Eye (tissue), 1 donor: ENCODE results near the gene GTF2I.
"Not testable (repeated sequence)": the region's sequence is repeated elsewhere in the genome, so short reads cannot be mapped to it uniquely, and the experiment has no call there.

ENCODE experiments used
- DNase-seq: peaks from one replicate; pipeline ENCODE4 v3.0.0-alpha.2; 2015

The GTF2I gene

DNA sequence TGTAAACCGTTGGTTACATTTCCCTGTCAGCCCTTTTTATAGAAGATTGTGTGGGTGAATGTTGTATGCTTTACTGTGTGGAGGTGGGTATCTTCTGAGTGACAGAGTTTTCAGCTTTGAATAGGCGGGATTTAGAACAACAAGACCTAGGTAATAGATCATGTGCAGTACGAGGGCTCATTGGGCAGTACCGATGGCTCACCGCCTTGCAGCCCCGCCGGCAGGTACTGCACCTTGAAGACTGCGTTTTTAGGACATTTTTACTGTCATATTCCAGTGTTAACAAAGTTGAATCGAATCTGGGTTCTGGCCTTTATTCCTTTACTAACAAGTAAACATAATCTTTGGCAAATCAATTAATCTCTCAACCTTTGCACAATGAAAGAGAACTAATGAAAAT lies 60.4 kb downstream of the GTF2I start:
- no peak for DNase-seq

DNA sequence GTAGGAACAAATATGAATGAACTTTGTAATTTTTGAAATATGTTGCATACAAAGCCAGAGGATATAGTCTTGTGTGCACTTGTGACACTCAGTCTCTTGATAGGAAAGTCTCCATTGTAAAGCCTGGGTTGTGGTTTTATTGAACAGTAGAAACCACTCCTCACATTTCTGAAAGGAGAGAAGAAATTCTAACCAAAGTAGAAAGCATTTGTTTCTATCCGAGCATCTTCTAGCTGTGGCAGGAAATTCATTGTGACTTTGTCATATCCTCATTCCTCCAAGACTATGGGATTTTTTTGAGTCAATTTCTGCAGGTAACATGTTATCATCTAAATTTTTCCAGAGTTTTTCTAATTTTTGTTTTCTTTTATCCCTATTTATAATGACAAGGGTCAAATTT lies 60.8 kb downstream of the GTF2I start:
- DNase-seq, result no peak

DNA sequence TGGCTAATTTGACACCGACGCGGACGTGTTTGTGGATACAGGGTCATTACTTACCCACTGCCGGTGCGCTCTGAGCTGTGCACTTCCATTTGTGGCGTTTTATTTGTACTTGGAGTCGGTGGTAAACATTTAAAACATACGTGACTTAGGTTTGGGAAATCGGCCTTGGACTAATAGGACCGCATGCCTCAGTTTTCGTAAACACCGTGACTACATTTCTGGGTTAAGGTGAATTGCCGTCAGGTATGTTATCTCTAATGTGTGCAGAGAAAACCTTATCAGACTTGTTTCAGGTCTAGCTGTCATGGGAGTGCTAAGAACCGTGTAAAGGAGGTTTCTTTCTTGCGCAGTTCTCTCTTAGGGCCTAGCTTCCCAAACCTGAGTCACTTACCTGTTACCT lies 64.6 kb downstream of the GTF2I start:
- DNase-seq, result no peak

DNA sequence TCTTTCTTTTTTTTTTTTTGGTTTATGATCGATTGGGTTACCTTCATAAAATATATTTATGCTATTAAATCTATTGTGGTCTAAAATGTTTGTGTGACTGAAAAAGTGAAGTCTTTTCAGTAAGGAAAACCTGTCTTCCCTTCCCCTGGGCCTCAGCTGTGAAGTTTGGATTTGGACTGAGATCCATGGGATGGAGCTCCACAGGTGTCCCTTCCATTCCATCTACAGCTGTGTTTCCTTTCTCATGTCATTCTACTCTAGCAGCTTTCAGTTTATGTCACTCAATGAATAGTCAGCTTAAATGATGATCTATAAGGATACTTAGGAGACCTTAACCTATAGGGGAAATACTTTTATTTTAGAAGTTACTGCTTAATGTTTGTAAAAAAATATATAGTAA lies 68.3 kb downstream of the GTF2I start:
- DNase-seq, result no peak

DNA sequence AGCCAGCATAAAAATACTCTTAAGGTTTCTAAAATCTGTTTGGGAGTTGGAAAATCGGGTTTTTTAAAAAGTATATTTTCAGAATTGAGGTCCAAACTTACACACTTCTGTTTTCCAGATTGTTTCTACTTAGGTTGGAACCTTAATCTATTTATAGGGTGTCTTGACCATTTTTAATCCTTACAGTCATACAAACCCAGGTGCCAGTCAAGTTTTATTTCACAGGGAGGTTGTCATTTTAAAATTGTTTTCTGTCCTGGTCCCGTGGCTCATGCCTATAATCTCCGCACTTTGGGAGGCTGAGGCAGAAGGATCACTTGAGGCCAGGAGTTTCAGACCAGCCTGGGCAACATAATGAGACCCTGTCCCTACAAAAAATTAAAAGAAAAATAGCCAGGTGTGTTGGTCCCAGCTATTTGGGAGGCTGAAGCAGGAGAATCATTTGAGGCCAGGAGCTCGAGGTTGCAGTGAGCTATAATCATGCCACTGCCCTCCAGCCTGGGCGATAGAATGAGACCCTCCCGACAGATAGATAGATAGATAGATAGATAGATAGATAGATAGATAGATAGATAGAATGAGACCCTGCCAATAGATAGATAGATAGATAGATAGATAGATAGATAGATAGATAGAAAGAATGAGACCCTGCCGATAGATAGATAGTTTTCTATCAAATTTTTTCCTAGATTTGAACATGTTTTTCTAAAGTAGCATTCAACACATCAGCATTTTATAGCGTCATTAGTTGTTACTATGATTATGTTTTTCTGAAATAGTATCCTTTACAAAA lies 69.0 kb downstream of the GTF2I start:
- DNase-seq, result no peak

DNA sequence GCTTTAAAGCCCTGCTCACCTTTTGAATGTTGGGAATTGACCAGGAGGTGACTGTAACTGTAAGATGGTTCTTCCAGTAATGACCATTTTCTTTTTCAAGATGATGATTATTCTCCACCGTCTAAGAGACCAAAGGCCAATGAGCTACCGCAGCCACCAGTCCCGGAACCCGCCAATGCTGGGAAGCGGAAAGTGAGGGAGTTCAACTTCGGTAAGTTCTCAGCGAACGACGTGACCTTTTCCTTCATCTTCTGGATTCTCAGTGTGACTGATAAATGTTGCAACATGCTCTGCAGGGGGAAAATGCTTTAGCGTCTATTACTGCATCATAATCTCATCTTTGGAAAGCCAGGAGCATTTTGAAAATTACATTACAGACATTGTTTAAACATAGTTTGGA lies 71.2 kb downstream of the GTF2I start:
- not testable (repeated sequence) for DNase-seq

DNA sequence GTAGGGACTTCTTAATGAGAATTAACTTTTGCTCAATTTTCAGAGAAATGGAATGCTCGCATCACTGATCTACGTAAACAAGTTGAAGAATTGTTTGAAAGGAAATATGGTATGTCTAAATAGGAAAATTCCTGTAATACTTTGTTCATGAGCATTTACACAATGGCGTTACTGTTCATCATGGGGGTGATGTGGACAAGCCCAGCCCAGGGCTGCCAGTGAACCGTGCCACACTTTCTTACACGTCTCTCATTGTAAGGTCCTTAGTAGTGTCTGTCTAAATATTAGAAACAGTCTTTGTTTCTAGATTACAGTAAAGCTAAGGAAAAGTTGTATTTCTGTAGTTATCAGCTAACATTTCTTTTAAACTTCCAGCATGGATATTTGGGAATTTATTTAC lies 72.7 kb downstream of the GTF2I start:
- not testable (repeated sequence) for DNase-seq

DNA sequence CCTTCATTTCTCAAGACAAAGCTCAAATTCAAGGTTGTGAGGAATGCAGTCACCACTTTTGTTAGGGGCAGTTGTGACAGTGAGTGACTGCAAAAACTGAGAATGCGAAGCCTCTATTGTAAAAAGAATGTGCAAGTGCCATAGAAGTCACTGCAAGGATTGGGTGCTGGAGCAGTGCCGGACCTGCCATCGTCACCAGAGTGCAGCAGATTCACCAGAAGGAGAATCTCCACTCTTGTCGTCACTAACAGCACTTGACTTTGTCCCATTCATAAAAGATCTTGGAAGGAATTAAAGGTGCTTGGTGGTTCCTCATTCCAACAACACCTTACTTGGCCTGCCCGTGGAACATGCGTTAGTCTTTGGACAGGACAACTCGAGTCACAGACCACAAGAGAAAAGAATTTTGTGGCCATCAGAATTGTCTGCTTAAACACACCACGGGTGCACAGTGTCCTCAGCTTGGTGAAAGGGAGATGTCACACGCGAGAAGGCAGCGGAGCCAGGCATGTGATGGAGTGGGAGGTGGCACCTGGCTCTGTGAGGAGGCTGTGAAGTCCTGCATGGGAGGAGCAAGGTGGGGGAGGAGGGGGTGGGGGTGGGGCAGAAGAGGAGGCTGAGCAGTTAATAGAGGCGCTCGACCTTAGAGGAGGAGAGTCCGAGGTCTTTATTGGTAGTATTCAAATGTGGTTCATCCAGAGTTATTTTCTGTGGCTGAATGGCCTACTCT lies 82.6 kb downstream of the GTF2I start:
- DNase-seq, result not testable (repeated sequence)

DNA sequence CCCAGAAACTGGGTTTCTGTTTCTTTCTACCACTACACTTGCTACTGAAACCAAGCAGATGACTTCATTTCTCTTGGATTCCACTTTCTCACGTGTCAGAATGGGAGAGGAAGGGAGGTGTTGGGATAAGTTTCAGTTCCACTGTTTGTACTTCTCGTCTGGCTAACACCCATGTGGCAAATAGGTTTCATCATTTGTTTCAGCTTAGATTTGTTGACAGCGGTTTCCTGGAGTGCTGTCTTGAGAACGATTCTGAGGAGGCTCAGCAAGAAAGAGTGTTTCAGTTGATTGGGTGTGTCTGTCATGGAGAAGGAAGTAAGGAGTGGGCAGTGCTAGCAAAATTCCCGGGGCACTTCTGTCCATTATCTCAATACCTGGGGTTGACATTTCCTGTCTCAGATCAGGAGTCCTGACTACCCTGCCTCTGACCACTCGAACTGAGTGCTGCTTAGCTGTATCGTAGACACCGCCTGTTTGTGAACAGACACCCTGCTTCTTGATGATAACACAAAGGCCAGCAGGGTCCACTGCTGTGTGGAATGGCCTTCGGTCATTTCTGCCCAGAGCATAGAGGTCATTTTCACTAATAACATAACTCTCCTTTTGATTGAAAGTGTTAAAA lies 86.5 kb downstream of the GTF2I start:
- not testable (repeated sequence) for DNase-seq

DNA sequence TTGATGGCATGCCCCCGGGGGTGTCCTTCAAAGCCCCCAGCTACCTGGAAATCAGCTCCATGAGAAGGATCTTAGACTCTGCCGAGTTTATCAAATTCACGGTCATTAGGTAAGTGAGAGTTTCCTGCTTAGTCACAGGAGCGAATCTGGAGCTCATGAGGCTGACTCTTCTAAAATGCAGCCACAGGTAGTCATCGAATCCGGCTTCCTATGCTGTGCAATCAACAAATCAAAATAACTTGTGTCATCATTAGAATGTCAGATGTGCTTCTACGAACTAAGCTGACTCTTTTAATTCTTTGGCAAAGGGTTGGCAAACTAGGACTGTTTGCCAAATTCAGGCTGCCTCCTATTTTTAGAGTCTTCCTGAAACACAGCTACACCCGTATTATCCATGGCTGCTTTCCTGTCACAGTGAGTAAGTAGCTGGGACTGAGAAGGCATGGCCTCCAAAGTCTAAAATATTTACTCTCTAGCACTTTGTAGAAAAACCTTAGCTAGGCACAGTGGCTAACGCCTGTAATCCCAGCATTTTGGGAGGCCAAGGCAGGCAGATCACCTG lies 96.5 kb downstream of the GTF2I start:
- not testable (repeated sequence) for DNase-seq

DNA sequence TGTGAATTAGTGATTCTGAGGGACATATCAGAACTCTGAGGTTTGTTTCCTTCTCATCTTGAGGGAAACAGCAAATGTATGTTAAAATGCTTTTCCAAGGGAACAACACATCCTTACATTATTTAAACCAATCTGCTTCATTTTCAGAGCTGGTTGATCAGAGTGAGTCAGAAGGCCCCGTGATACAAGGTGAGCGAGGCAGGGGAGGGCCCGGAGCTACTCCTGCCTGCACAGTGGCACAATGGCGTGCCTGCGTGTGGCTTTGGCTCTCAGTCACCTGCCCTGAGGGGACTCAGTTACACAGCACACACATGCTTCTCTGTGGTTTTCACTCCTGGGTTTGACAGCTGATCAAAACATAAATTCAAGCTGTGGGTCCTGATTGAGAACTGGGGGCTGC lies 99.2 kb downstream of the GTF2I start:
- not testable (repeated sequence) for DNase-seq

DNA sequence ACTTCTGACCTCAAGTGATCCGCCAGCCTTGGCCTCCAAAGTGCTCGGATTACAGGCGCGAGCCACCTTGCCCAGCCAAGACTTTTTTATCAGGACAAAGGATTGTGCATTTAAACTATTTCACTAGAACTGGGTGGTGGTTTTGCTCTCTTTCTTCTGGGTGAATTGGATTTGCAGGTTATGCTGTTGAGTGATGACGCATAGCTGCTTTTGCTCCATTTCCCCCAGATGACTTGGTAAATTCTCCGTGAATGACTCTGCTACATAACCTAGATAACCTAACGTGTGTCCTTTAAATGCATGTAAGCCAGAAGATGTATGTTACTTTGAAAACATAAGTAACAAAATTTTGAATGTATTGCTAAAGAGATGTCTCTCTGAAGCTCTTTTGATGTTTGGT lies 100.8 kb downstream of the GTF2I start:
- DNase-seq, result not testable (repeated sequence)

DNA sequence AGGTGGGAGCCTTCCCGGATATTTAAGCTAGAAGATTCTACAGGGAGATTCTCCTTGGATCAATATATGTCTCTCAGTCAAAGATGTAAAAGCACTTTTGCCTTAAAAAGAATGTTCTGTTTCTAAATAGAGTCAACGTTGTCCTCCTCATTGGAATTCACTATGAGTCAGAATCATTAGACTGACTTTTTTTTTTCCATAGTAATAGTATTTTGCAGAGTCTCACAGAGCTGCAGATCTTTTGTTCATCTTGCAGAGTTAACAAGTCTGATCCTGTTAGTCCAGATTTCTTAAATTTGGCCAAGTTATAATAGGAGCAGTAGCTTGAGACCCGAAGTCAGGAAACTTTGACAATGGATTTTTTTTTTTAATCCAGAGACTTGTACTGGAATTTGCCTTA lies 101.5 kb downstream of the GTF2I start:
- DNase-seq, result not testable (repeated sequence)

DNA sequence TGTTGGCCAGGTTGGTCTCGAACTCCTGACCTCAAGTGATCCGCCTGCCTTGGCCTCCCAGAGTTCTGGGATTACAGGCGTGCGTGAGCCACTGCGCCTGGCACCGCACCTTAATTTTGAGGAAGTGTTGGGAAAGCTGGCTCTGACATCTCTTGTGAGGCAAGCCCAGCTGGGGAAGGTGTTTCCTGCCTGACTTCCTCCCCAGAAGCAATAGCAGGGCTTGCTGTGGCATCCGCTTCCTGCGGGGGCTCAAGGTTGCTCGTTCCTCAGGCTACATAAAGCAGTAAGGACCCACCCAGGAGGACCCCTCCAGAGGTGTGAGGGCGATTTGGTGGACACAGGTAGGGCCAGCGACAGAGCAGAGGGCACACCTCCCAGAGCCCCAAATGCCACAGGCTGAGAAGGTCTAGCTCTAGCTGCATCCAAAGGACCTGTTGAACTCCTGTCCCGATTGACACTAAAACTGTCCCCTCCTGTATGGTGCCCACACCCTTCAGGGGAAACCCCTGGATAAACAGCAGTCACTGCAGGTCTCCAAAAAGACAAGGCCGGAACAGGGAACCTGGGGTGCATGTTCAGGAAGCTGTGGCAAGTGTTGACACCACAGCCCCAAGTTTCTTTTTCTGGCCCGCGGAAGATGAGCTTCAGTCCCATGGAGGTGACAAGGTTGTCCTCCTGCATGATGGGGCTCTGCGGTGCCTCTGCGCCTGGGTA lies 107.8 kb downstream of the GTF2I start:
- not testable (repeated sequence) for DNase-seq

DNA sequence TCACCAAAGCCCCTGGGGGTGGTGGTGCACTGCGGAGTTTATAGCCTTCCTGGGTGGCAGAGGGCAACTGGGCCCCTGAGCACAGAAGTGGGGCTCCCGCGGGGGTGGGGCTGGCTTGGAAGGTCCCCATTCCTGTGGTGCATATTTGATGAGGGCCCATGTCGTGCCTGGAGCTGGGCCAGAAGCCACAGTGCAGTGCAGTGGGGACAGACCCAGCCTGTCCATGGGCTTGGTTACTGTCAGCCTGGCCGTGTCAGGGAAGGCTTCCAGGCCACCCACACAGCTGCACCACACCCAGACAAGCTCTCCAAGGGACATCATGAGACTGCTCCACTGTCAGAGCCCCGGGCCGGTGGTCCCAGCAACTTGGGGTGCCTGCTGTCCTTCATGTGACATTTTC lies 109.0 kb downstream of the GTF2I start:
- DNase-seq, result not testable (repeated sequence)

DNA sequence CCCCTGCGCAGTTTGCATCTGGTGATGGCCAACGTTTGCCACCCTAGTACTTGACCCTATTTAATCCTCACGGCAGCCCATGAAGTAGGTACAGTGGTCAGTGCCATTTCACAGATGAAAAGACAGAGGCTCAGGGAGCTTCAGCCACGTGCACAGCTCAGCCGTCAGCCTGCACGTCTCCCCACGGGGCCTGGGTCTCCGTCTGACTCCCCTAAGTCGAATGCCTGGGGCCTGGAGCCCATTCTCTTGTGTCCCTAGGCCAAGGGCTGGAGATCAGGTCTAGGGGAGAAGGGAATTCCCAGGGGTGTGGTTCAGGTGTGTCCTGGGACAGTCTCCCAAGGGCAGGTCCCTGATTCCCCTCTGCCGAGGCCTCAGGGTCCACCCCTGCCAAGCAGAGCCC lies 109.5 kb downstream of the GTF2I start:
- DNase-seq, result not testable (repeated sequence)

DNA sequence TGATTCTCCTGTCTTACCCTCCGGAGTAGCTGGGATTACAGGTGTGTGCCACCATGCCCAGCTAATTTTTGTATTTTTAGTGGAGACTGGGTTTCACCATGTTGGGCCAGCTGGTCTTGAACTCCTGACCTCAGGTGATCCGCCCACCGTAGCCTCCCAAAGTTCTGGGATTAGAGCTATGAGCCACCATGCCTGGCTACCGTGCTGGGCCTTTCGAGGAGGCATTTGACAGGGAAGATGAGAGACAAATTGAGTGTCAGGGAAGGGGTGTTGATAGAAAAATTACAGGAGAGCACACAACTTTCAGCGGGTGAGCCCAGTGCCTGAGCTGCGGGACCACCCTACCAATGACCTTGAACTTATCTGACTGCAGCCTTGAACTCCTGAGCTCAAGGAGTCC lies 112.5 kb downstream of the GTF2I start:
- DNase-seq, result not testable (repeated sequence)

DNA sequence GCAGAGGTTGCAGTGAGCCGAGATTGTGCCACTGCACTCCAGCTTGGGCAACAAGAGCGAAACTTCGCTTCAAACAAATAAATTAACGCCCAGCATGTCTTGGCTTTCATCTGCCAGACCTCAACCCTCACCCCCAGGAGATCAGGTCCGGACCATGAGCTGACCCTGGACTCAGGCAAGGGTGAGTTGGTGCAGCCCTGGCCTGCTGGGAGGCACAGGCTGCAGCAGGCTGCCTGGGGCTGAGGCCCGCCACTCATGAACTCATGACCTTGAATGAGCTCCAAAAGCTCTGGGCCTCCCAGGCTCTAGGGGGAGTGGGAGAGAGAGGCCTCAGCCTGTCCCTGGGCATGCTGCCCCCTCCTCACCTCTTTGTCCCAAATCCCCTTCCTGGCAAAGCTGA lies 114.6 kb downstream of the GTF2I start:
- DNase-seq, result not testable (repeated sequence)

DNA sequence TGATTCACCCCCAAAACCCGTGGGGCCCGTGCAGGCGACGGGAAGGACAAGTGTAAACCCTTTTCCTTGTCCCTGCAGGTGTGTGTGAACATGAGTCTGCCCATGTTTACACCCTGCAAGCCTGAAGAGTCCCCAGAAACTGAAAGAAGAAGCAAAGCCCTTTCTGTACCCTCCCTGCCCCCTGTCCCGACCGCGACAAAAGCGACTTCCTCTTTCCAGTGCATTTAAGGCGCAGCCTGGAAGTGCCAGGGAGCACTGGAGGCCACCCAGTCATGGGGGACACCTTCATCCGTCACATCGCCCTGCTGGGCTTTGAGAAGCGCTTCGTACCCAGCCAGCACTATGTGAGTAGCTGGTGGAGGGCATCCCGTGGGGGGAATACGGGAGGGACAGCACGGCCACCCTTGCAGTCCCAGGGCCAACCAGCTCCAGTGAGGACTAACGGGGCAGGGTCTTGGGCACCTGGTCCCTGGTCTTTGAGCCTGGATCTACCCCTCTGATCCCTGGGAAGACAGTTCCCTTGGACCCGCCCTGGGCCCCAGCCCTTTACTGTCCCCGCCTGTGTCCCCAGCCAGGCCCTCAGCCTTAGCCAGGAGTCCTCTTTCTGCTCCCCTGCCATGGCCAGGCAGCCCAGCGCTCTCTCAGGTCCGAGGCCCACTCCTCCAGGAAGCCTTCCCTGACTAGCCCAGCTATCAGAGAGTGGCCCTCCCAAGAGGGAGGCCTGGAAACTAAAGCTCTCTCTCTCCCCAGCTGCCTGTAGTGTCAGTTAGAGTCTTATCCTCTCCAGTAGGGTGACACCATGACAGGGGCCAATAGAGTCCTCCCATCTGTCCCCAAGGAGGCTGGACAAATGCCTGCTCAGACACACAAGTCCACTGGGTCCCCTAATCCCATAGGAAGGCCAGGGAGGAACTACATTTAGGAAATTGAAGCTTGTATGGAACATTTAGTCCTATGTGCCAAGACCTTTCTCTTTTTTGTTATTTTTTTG lies 116.5 kb downstream of the GTF2I start, which contains the start of gene NCF1:
Gene NCF1, plus strand, starts transcription at position 252 of the 991 bp plus-strand sequence. Its CDS starts 21 bp downstream, at position 273.
- not testable (repeated sequence) for DNase-seq

DNA sequence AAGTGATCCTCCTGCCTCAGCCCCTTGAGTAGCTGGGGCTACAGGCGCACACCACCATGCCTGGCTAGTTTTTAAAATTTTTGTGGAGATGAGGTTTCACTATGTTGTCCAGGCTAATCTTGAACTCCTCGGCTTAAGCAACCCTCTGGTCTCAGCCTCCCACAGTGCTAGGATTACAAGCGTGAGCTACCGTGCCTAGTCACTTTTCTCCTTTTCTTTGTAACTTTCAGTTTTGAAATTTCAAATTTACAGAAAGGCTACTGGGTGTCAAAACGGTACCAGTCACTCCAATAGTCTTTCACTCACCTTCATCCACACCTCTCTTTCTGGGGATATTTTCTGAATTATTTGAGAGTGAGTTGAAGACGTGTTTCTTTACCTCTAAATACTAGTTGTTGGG lies 117.6 kb downstream of the GTF2I start:
- not testable (repeated sequence) for DNase-seq

DNA sequence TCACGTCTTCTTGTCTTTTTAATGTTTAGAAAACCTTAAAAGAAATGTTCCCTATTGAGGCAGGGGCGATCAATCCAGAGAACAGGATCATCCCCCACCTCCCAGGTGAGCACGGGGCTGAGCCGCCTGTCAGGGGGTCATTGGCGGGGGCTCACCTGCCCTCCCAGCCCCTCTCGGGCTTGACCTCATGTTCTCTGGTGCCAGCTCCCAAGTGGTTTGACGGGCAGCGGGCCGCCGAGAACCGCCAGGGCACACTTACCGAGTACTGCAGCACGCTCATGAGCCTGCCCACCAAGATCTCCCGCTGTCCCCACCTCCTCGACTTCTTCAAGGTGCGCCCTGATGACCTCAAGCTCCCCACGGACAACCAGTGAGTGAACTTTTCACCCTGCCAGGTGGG lies 121.5 kb downstream of the GTF2I start:
- DNase-seq, result not testable (repeated sequence)
